Measurements from ENCODE around the gene XKR7.
"Not testable (repeated sequence)": the region's sequence is repeated elsewhere in the genome, so short reads cannot be mapped to it uniquely, and the experiment has no call there.

The XKR7 gene

DNA sequence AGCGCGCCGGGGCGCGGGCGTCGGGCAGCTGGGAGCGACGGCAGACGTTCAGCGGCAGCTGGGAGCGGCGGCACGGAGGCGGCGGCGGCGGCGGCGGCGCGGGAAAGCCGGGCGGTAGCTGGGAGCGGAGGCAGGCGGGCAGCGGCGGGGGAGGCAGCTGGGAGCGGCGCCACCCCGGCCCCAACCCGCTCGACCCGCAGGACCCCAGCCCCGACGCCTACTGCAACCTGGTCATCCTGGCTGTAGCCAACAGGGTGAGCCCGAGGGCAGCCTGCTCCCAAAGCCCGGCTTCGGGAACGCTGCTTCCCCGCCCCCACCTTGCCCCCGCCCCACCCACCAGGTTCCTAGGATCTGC lies 51.2 kb downstream of the XKR7 start:
- DNase-seq = peak; percentile 28

DNA sequence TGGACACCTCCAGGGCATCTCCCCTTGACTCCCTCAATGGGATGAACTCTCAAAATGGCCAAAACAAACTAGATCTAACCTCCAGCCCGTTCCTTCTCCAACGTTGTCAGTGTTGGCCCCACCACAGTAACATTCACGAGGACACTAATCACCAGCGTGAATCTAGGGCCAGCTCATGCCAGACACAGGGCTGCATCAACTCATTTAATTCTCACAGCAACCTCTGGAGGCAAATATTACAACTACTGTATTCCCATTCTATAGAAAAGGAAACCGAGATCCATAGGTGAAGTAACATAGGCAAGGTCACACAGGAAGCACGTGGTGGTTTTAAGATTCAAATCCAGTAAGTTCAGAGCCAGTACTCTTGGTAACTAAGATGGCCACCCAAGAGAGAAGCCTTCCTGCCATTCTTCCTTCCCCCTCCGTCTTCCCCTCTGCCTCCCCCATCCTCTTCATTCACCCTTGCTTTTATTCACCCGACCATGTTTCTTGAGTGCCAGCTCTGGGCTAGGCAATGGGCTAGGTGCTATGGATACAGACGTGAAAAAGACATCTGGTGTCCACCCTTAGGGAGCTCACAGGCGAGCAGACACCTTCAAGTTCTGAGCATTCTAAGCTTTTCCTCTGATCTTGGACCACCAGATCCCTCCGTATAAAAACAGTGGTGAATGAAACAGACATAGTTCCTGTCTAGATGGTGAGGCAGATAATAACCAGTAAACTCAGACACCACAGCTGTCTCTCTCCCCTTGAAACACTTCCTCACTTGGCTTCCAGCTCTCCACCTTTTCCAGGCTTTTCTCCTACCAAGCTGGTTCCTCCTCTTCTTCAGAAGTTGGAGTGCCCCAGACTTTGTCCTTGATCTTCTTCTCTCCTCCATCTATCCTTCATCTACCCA lies 51.9 kb downstream of the XKR7 start:
- DNase-seq = no peak

DNA sequence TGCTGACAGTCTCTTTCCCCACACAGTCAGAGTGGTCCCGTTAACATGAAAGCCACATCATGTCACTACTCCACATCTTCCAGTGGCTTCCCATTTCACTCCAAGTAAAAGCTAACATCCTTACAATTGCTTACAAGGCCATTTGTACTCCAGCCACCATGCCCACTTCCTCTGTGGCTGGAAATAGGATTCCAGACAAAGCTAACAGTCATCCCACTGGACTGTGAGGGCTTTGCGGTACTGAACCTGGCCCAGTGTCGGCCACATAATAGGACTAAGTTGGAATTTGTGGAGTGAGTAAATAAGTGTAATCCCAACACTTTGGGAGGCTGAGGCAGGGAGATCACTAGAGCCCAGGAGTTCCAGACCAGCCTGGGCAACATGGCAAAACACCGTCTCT lies 53.1 kb downstream of the XKR7 start:
- no peak for DNase-seq

DNA sequence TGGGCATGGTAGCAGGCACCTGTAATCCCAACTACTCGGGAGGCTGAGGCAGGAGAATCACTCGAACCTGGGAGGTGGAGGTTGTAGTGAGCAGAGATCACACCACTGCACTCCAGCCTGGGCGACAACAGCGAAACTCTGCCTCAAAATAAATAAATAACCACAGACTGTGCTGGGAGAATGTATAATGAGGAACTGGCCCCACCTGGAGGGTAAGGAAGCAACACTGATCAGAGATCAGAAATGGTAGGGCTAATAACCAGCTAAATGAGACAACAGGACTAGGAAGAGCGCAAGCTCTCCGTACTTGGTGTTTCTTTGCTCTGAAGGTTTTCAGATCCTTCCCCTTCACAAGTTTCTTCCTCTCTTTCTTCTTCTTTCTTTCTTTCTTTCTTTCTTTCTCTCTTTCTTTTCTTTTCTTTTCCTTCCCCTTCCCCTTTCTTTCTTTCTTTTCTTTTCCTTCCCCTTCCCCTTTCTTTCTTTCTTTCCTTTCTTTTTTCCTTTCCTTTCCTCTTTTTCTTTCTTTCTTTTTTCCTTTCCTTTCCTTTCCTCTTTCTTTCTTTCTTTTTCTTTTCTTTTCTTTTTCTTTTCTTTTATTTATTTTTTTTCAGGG lies 56.8 kb downstream of the XKR7 start:
- no peak for DNase-seq

DNA sequence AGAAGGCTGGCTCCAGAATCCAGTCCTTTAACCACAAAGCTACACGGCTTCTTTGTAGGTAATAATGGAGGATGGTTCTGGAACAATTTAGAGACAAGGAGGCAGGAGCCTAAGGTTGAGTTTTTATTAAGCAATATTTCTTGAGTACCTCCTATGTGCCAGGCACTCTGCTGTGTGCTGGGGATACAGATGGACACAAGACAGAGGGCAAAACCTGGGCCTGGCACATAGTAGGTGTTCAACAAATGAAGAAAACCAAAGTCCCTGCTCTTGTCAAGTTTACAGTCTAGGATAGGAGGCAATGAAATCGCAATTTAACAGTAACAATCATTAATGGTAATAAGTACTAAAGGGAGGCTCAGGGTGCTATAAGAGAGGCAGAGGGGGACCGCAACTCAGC lies 59.7 kb downstream of the XKR7 start:
- DNase-seq = no peak

DNA sequence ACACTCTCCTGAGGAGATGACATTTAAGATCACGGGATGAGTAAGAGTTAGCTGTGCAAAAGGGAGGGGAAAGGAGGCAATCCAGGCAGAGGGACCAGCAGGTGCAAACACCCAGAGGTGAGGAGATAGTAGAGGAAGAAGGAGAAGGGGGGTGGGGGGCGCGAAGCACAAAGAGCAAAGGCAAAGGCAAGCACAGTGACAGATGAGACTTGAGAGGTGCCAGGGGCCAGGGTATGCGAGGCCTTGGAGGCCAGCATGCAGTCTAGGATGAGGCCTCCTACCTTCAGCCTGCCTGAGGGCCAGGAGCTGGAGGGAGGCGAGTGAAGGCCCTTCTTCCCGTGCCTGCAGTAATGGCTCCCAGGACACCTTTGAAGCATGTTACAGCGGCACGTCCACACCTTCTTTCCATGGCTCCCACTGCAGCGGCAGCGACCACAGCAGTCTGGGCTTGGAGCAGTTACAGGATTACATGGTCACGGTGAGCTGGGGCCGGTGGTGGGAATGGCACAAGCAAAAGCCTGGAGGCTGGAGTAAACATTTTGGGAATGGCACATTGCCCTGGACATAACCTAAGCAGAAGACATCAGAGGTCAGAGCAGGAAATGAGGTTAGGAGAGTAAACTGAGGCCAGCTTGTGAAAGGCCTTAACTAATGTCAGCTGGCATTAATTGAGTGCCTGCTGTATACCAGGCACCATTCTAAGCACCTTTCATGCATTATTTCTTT lies 60.9 kb downstream of the XKR7 start:
- DNase-seq = no peak

DNA sequence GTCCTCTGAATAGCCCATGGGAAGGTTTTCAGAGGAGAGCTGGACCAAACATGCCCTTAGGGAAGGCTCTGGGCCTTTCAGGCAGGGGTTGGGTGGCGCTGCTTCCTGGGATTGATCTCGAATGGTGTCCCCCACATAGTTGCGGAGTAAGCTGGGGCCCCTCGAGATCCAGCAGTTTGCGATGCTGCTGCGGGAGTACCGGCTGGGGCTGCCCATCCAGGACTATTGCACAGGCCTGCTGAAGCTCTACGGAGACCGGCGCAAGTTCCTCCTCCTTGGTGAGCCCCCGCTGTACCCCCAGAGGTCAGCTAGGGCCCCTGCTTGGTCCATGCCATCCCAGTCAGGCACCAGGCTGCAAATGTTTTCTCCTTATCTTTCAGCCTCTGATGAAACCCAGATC lies 61.6 kb downstream of the XKR7 start:
- DNase-seq = no peak

DNA sequence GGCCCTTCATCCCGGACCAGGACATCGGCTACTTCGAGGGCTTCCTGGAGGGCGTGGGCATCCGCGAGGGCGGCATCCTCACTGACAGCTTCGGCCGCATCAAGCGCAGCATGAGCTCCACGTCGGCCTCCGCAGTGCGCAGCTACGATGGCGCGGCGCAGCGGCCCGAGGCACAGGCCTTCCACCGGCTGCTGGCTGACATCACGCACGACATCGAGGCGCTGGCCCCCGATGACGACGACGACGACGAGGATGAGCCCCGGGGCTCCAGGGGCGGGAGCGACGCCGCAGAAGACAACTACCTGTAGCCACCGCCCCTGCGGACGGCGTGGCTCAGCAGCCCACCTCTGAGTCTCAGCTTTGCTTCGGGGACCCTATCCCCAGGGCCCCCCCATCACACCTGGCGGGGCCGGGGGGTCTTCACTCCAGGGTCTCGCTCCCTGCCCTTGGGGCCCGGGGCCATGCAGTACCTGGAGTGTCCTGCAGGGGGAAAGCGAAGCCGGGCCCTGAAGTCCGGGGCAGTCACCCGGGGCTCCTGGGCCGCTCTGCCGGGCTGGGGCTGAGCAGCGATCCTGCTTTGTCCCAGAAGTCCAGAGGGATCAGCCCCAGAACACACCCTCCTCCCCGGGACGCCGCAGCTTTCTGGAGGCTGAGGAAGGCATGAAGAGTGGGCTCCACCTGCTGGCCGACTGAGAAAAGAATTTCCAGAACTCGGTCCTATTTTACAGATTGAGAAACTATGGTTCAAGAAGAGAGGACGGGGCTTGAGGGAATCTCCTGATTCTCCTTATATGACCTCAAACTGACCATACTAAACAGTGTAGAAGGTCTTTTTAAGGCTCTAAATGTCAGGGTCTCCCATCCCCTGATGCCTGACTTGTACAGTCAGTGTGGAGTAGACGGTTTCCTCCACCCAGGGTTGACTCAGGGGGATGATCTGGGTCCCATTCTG lies 63.3 kb downstream of the XKR7 start:
- peak; percentile 34 for DNase-seq

DNA sequence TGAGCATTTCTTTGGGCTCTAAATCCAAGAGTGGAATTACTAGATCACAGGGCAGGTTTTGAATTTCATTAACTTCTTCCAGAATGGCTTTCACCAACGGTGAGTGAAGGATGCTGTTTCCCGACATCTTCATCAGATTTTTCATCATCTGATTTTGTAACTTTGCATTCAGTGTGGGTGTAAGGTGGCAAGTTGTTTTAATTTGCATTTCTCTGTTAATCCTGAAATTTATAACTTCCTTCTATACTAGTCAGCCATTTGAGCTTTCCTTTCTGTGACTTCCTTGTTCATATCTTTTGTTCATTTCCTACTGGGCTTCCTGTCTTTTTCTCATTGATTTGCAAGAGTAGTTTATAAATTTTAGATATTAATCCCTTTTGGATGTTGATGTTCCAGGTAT lies 65.4 kb downstream of the XKR7 start:
- no peak for DNase-seq

DNA sequence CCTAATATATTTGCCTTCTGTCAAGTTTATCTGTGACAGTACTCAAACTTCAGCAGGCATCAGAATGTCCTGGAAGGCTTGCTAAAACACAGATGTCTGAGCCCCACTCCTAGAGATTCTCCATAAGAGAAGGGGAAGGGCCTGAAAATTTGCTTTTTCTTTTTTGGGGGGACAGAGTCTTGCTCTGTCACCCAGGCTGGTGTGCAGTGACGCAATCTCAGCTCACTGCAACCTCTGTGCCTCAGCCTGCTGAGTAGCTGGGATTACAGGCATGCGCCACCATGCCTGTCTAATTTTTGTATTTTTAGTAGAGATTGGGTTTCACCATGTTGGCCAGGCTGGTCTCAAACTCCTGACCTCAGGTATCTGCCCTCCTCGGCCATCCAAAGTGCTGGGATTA lies 65.8 kb downstream of the XKR7 start:
- DNase-seq = not testable (repeated sequence)

DNA sequence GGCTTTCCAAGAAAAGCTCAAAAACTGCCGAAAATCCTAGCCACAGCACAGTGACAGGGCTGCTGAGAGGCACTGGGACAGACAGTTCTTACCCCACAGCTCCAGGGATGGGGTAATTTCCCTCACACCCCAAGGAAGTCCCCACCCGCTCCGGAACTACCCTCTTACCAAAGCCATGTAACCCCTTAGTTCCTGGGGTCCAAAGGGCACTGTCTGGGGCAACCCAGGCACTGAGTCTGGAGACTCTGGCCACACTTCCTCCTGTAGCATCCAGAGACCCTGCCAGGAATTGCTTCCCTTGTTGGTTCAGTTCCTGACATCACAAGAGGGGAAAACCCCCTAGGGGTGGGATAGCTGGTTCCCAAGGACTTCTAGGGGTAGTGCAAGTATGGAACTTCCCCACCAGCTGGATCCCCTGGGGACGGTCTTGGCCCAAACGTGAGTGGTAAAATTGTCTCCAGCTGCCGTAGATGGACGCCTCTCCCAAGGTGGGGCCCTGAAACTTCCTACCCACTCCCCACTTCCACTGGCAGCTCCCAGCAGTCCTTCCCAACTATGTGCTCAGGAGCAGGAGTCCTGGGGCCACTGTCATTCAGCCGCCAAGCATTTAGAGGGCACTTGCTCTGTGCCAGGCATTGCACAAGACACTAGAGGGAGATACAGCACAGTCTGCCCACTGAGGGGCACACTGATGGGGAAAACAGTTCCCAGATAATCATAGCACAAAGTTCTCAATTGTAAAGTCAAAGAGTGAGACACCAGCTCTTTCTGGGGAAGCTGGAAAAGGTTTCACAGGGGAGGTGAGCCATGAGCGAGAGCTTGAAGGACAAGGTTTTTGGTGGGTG lies 66.9 kb downstream of the XKR7 start:
- no peak for DNase-seq

DNA sequence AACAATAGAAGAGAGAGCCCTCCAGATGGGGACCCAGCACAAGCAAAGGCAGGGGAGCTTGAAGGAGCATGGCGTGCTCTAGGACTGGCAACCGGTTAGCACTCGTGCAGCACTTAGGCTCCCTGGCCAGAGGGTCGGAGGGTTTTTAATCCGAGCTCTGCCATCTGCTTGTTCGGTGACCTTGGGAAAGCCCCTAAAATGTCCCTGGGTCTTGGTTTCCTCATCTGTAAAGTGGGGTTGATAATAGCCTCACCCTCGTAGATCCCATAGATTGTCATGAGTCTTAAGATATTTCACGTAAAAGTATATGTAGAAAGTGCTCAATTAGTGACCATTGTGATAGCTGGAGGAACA lies 67.5 kb downstream of the XKR7 start:
- no peak for DNase-seq

DNA sequence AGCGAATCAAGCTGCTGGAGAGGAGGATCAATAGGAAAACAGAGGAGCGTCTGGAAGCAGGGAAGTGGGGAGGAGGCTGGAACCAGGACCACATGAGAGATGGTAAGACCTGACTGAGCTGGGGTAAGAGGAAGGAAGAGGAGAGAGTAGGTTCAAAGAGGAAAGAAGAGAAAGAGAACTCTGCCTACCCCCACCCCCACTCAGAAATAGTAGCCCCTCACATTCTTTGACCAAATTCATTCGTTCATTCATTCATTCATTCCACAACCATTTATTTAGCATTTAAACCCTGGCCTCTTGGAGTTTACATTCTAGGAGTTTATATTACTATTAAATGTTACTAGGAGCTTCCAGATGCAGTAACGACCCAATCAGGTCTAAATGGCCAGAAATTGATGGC lies 68.3 kb downstream of the XKR7 start:
- DNase-seq = no peak

DNA sequence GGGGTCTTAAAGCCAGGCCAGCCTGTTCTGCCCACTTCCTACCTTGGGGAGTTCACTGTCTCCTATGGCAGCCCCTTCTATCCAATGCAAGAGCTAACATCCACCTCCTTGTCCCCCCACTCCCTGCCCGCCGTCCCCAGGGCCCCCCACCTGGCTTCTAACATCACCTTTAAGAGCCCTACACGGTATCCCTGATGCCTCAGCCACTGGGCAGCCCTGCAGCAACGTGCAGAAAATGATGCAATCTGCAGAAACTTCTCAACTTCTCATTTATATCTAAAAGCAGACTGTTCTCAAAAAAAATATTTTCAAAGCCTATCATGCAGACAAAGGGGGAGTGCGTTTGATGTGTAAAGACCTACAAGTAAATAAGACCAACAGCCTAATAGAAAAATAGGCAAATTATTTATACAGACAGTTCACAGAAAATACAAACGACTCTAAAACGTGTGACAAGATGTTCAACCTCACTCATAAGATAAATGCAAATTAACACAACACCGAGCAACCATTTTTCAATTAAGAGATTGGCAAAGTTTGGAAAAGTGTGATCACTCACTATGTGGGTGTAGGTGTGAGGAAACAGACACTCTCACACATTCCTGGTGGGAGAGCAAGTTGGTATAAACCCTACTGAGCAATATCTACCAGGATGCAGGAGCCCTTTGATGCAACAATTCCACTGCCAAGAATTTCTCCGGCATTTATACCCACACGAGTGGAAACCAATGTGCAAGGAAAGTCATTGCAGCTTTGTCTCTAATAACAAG lies 69.0 kb downstream of the XKR7 start:
- no peak for DNase-seq

DNA sequence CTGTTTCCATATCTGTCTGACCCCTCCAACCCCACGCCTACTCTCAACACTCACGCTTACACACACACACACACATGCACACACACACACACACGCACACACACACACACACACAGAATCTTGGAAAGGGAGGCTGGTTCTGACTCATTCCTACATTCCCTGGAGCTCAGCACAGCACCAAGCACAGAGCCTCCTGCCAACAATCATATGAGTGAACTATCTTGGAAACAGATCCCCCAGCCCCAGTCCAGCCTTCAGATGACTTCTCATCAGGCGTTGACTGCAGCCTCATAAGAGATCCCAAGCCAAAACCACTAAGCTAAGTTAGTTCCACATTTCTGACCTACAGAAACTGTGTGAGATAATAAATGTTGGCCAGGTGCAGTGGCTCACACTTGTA lies 70.0 kb downstream of the XKR7 start:
- DNase-seq = no peak

DNA sequence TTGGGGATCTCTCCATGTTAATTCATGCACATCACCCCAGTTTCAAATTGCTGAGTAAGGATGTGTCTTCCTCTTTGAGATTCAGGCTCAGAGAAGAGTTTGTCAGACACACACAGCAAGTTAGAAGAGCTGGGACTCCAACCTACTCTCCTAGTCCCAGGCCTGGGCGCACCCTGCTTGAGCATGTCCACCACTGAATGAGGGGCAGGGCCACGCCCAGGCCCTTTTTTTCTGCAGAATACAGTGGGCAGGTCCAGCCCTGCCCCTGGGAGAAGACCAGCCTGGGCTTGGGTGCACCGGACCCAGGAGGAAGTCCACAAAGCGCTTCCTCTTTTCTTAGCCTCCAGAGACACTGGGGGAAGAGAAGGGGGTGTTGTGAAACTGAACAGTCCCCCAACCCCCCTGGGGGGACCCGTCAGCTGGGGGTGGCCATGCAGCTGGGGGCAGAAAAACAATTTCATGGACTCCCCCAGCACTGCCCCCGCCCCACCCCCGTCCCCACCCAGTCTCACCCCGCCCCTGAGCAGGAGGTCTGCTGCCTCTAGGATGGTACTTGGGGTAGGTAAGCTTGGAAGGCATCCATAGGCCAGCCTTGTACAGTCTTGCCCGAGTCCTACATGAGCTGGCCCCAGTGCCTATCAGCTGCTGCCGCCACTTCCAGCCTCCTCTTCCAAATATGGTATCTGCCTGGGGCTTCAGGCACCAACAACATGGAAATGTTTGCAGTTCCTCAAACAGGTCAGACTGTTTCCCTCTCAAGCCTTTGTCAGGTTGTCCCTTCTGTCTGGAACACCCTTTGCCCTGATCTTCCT lies 72.4 kb downstream of the XKR7 start:
- DNase-seq = no peak

DNA sequence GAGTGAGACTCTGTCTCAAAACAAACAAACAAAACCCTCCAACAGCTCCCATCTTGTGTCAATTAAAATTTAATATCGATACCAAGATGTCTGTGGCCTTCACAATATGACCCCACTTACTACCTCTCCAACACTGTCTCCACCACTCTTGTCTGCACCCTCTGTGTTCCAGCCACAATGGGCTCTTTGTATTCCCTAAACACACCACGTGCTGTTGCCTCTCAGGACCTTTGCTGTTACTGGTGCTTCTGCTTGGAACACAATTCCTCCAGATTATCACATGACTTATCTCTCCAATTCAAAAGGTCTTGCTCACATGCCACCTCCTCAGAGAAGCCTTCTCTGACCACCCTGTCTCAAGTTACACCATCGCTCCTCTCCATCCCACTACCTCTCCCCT lies 78.0 kb downstream of the XKR7 start:
- DNase-seq = no peak

DNA sequence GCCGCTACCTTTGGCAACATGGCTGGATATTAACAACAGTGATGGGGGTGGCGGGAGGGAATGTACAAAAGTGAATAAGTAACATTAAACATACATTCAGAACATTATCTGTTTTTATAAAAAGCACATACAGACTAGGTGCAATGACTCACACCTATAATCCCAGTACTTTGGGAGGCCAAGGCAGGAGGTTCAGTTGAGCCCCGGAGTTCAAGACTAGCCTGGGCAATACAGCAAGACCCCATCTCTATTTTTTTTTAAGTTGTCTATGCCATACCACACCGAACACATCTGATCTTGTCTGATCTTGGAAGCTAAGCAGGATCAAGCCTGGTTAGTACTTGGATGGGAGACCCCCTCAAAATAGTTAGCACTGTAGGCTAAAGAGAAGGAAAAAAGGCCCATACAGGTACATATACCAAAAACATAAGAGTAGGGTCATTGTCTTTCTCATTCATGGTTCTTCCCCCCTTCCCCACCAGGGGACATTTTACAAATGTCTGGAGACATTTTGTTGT lies 82.4 kb downstream of the XKR7 start:
- no peak for DNase-seq

DNA sequence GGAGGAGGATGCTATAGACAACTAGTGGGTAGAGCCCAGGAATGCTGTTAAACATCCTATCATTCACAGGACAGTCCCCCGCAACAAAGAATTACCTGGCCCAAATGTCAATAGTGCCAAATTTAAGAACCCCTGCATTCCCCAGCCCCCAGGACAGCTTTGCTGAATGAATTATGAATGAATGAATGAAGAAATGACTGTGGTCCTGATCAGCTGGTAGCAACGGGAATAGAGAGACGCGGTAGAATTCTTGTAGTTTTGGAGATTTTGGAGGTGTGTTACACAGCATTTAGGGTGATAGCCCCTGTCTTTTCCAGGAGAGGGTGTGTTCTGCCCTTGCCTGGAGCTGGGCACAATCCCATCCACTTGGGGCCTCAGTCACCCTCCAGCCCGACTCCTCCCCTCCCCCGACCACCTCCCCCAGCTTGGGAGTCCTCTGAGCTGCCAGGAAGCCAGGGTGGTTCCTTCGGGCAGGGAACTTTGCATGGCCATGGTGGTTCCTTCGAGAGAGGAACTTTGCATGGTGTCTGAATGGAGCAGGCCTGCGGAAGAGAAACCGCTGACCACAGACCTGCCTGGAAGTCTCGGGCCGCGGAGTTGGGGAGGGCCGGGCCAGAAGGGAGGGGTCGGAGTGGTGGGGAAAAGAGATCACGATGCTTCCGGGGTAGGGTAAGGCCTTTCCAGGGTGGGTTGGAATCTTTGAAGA lies 83.1 kb downstream of the XKR7 start:
- DNase-seq = no peak

DNA sequence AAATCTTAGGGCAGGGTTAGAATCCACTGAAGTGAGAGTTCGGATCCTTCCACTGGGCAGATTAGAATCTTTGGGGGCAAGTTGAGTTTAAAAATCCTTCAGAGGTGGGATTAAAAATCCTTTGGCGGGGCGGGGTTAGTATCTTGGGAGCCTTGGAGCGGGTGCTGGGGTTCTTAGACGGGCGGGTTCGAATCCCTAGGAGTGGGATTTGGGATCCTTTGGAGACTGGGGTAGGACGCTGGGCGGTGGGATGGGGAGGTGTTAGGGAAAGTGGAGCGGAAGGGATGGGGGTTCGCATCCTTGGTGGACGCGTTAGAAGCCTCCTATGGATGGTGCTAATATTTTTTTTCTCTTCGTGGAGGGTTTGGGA lies 83.8 kb downstream of the XKR7 start:
- no peak for DNase-seq

Measured in NCI-H1436 (cell line).